ENCODE data around the gene ACBD6.

DNA sequence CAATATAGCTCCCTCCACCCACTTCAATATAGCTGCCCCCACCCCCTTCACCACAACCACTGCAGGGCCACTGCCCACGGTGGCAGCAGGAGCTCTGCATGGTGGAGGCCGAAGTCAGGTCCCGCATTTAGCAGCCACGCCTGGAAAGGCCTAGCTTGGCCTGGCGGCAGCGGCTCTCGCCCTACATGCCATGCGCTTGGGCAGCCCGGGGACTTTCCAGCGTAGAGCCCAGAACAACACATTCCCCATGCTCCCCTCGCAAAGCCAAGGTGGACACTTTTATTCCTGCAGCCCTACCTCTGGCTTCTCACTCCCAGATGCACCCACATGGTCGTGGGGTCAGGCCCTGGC lies 235.2 kb downstream of the ACBD6 start:
- TF ChIP-seq, protein P1, sequence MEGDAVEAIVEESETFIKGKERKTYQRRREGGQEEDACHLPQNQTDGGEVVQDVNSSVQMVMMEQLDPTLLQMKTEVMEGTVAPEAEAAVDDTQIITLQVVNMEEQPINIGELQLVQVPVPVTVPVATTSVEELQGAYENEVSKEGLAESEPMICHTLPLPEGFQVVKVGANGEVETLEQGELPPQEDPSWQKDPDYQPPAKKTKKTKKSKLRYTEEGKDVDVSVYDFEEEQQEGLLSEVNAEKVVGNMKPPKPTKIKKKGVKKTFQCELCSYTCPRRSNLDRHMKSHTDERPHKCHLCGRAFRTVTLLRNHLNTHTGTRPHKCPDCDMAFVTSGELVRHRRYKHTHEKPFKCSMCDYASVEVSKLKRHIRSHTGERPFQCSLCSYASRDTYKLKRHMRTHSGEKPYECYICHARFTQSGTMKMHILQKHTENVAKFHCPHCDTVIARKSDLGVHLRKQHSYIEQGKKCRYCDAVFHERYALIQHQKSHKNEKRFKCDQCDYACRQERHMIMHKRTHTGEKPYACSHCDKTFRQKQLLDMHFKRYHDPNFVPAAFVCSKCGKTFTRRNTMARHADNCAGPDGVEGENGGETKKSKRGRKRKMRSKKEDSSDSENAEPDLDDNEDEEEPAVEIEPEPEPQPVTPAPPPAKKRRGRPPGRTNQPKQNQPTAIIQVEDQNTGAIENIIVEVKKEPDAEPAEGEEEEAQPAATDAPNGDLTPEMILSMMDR (IDR thresholded peaks at IDR 0.05), result no peak
- TF ChIP-seq POLR2A (IDR thresholded peaks at IDR 0.05), result no peak
